Left lung (tissue), 10 donors: Measurements from ENCODE around the gene TOMT. TPM values are rescaled to one million over a fixed set of nuclear protein-coding genes. Genes with fewer than 3 reads are reported as not detected.

Experiments used
- ATAC-seq: fragments of 200-7000 bp; cut with Tn5 transposase; one replicate; pipeline ENCODE4 v1.9.1; 2020; ENCODE audit warnings: moderate library complexity
- DNase-seq, 4 donors: peaks; one replicate each; pipeline ENCODE4 v3.0.0-alpha.2; 2013 to 2020
- H3K27ac ChIP-seq, 2 donors: fragments of 200-600 bp; sonication (generic) in 1 of 2; one replicate each; pipeline versions ENCODE4 v1.5.0 to v1.8.0; 2020 to 2021
- H3K27me3 ChIP-seq, 2 donors: fragments of 200-600 bp; sonication (generic) in 1 of 2; one replicate each; pipeline versions ENCODE4 v1.5.0 to v1.8.0; 2020 to 2021
- H3K36me3 ChIP-seq, 2 donors: fragments of 200-600 bp; sonication (generic) in 1 of 2; one replicate each; pipeline versions ENCODE4 v1.5.0 to v1.8.0; 2020 to 2021
- H3K4me1 ChIP-seq, 2 donors: fragments of 200-600 bp; one replicate each; pipeline ENCODE4 v1.8.0; 2021
- H3K4me3 ChIP-seq, 2 donors: fragments of 200-600 bp; sonication (generic) in 1 of 2; one replicate each; pipeline versions ENCODE4 v1.5.0 to v1.8.0; 2020 to 2021; ENCODE audit warnings: mild to moderate bottlenecking in 1 of 2
- H3K9me3 ChIP-seq, 2 donors: fragments of 200-600 bp; sonication (generic) in 1 of 2; one replicate each; pipeline versions ENCODE4 v1.5.0 to v1.8.0; 2020 to 2021
- intact Hi-C, 2 donors: fragments of 100-400 bp; cut with DNase I; formaldehyde crosslinking; loops; one replicate each; pipeline versions ENCODE4 v1.11.2 to v1.14.2; 2022
- polyA plus RNA-seq, 6 donors: library from polyadenylated mRNA; unstranded; fragments of 120-200 nt; gene quantifications; one replicate each; pipeline ENCODE4 v1.2.1, GENCODE V29; 2013; ENCODE audit not compliant: insufficient read length in 6 of 6
- total RNA-seq, 2 donors: library from RNA; stranded (reverse); fragmentation: NEBNext Ultra II Directional; extraction: Animal tissue kit (Norgen Biotek cat#: 25700); gene quantifications; one replicate each; pipeline ENCODE4 v1.2.1, GENCODE V29; 2021
- TF ChIP-seq, protein P1 (sequence below), 2 donors: fragments of 200-600 bp; sonication (generic) in 1 of 2; IDR thresholded peaks; one replicate each; pipeline versions ENCODE4 v1.5.0 to v1.8.0; 2021; ENCODE audit warnings: antibody characterized with exemption in 2 of 2
- donor health status: DM: no; HTN: yes; CAD: no.
- donor health status: DM: no; HTN: no; CAD: no.

TOMT gene
- total and polyA plus RNA-seq, 8 donors, result not detected

DNA sequence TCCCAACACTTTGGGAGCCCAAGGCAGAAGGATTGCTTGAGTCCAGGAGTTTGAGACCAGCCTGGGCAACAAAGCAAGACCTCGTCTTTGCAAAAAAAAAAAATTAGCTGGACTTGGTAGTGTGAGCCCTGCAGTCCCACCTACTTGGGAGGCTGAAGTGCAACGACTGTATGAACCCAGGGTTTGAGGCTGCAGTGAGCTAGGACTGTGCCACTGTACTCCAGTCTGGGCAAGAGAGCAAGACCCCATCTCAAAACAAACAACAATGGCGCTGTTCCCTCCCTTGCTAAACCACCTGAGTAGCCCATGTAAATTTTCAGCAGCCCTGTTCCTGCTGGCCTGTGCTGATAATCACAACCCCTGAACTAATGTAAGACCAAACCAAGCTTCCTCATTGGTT lies 5.7 kb upstream of the TOMT start:
- intact Hi-C loops, result no loop called here
- Histone ChIP-seq H3K4me3 (no peak overlapping the region), H3K36me3 (peaks cover 0 to 51% of the 10 kb centered on the region in 2 donors), H3K27me3 (no peaks in the 10 kb centered on the region), H3K27ac (peak overlapping the region in 1 of 2 donors; percentile 98), H3K9me3 (no peaks in the 10 kb centered on the region), H3K4me1 (peaks cover 14 to 47% of the 10 kb centered on the region in 2 donors)
- ATAC-seq (no peak), DNase-seq (no peak)
- TF ChIP-seq, protein P1, sequence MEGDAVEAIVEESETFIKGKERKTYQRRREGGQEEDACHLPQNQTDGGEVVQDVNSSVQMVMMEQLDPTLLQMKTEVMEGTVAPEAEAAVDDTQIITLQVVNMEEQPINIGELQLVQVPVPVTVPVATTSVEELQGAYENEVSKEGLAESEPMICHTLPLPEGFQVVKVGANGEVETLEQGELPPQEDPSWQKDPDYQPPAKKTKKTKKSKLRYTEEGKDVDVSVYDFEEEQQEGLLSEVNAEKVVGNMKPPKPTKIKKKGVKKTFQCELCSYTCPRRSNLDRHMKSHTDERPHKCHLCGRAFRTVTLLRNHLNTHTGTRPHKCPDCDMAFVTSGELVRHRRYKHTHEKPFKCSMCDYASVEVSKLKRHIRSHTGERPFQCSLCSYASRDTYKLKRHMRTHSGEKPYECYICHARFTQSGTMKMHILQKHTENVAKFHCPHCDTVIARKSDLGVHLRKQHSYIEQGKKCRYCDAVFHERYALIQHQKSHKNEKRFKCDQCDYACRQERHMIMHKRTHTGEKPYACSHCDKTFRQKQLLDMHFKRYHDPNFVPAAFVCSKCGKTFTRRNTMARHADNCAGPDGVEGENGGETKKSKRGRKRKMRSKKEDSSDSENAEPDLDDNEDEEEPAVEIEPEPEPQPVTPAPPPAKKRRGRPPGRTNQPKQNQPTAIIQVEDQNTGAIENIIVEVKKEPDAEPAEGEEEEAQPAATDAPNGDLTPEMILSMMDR (IDR thresholded peaks at IDR 0.05), result no peak

DNA sequence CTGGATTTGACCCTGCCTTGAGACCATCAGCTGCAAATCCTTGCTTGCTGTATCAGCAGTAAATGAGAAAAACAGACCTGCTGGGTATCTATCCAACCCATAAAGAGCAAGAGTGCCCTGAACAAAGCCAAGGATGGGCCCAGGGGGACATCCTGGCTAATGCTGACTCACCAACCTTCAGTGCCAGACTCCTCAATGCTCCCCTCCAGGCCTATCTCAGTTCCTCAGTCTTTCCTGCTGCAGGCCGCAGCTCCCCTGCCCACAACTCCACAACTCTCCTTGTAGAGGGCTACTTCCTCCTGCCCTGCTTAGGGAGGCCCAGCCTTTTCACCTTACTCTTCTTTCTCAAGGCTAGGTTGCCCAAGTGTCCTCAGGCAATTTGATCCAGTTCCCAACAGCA lies 5.3 kb upstream of the TOMT start:
- peak overlapping the region in 1 of 2 donors; percentile 93 for H3K4me3 ChIP-seq
- peaks cover 0 to 46% of the 10 kb centered on the region in 2 donors for H3K36me3 ChIP-seq
- no peaks in the 10 kb centered on the region for H3K27me3 ChIP-seq
- peaks cover 14 to 47% of the 10 kb centered on the region in 2 donors for H3K4me1 ChIP-seq
- DNase-seq (no peak), ATAC-seq (no peak)
- TF ChIP-seq, protein P1 (IDR thresholded peaks at IDR 0.05), result no peak
- H3K9me3 ChIP-seq, result no peaks in the 10 kb centered on the region
- peak overlapping the region in 1 of 2 donors; percentile 98 for H3K27ac ChIP-seq
- intact Hi-C loops, result no loop called here

DNA sequence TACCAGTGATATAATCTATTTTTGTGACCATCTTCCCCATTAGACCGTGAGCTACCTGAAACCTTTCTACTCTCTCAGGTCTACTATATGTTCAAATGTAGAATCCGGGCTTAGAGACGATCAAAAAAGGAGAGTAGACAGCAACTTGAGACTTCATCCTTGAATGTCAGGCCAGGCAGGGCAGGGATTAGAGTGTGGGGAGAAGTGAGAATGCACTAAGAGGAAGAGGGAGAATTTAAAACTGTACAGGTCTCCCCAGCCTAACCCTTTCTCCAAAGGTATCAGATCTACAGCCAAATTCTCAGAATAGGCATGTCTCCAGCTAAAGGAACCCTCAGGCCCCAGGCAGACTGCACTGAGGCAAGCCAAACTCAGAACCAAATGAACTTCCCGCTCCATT lies 3.6 kb upstream of the TOMT start:
- intact Hi-C loops, result no loop called here
- TF ChIP-seq, protein P1 (IDR thresholded peaks at IDR 0.05), result no peak
- no peak for DNase-seq

DNA sequence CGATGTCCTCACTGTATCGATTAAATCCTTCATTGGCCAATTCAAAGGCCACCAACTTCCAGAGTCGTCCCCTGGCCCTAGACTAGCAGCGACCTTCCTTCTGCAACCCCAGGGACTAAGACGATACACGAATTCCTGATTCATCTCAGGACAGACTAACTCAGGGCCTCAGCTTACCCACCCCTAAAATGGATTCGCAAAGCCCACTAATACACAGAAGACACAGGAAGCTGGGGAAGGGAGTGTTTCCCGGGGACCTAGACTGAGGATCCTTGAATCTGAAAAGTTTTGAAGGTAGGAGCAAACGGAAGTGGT lies 3.1 kb upstream of the TOMT start:
- Histone ChIP-seq H3K27me3 (no peaks in the 10 kb centered on the region), H3K4me1 (peaks cover 14 to 47% of the 10 kb centered on the region in 2 donors), H3K27ac (peak overlapping the region; percentile 97 to 98), H3K36me3 (peaks cover 0 to 26% of the 10 kb centered on the region in 2 donors), H3K4me3 (peak overlapping the region; percentile 90 to 93), H3K9me3 (no peaks in the 10 kb centered on the region)
- ATAC-seq (no peak), DNase-seq (no peak)
- TF ChIP-seq, protein P1 (IDR thresholded peaks at IDR 0.05), result no peak
- intact Hi-C loops, result no loop called here

More for the DNA sequence above, 3.6 kb upstream of the TOMT start:
- Histone ChIP-seq H3K4me3 (peak overlapping the region; percentile 90 to 93), H3K27ac (peak overlapping the region; percentile 97 to 98), H3K27me3 (no peaks in the 10 kb centered on the region), H3K9me3 (no peaks in the 10 kb centered on the region), H3K4me1 (peaks cover 14 to 47% of the 10 kb centered on the region in 2 donors), H3K36me3 (peaks cover 0 to 29% of the 10 kb centered on the region in 2 donors)
- ATAC-seq, result no peak

DNA sequence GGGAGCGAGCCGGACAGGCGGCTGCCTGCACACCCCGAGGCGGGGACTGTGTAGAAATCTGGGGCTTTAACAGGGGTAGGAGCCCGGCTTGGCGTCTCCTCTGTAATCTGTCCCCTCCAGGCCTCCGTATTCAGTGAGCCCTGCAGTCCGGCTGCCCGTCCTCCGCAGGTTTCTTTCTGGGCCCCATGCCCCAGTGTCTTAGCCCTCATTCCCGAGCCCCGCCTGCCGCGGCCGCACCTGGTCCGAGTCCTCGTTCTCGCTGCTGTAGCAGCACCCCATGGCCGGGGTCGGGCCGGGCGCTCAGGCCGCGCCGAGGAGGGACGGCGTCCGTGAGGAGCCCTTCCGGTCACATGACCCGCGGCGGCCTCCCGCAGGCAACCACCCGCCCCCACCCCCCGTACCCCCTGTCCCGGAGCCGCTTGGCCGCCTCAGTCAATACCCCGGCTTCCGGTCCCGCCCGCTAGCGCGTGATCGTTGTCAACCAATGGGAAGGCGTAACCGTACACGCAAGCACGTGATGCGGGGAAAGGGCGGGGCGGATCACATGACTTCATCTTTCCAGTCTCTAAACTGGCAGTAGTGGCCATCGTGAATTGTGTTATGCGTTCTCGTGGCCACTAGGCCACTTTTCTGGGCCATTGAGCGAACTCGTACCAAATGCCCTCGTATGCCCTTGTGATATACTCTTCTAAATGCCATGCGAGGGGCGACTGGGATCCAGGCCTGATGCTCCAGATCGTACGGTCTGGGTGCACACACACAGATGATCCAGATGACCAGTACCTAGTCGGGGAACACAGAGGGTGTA lies 2.6 kb upstream of the TOMT start, which contains the start of gene LAMTOR1:
Gene LAMTOR1, minus strand, starts transcription at position 352 of the 808 bp plus-strand sequence. Its CDS starts 73 bp downstream, at position 279.
- Histone ChIP-seq H3K27ac (peak within 1 kb of the TSS; percentile 97 to 98), H3K27me3 (no peaks in the 10 kb centered on the region), H3K4me3 (peak within 1 kb of the TSS; percentile 90 to 93), H3K4me1 (peaks cover 14 to 47% of the 10 kb centered on the region in 2 donors), H3K36me3 (peaks cover 0 to 26% of the 10 kb centered on the region in 2 donors), H3K9me3 (no peaks in the 10 kb centered on the region)
- intact Hi-C loops, result no loop called here
- DNase-seq, result peak; percentile 97 to 99 (median 98)
- peak; percentile 99 for ATAC-seq
- TF ChIP-seq, protein P1 (IDR thresholded peaks at IDR 0.05), result peak; percentile 36 to 64
